ENCODE data around the gene TMEM129.

The TMEM129 gene

DNA sequence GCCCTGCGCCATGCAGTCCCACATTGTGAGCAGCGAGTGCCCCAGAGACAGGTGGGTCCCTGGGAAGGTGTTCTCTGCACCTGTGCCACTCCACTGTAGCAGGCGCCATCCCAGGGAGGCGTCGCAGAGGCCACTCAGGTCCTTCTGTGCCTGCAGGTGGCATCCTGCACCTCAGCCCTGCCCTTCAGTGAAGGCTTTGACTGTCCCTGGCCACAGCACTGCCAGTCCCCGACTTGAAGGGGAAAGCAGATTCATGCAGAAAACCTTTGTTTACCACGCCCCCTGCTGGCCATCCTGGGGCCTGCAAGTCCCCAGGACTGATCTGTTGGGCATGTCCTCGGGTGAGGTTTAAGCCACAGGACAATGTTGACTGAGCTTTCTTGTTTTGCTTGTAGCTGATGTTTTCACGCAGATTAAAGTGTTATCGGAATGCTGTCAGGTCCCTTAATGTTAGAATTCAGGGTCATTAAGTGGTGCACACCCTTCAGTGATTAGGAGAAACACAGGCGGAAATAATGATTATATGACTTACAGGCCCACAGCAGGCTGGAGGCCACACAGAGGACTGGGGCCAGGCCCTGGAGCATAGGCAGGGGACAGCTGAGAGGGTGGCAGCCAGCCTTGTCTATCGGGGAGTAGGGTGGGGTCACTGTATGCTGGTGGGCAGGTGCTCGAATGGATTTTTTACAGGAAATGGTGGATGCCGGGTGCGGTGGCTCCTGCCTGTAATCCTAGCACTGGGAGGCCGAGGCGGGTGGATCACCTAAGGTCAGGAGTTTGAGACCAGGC lies 5.2 kb upstream of the TMEM129 start:
- intact Hi-C loops (cut with DNase I): loop anchor here (1.0 kb wide), 2 partner anchors 33 to 370 kb away; no protein-coding TSS in a partner anchor
- peak; percentile 77 to 98 (median 94) for DNase-seq

DNA sequence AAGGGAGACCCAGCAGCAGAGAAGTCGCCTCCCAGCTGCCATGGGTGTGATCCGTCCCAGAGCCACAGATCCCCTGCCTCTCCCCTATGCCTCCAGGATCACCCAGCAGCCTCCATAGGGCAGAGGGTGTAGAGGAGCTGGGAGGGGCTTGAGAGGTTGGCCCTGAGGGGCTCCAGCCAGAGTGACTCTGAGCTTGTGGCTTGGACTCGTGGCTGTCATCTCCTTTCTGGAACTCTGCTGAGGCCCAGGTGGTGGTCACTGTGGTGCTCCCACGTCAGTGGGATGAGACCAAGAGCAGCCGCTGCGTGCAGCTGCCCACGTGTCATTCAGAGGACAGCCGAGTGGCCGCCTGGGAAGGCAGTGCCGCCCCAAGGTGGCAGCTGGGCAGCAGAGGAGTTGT lies 4.4 kb upstream of the TMEM129 start:
- intact Hi-C loops (cut with DNase I): no loop called here
- DNase-seq: peak in 3 of 10 donors; percentile 39 to 68 (median 44)

DNA sequence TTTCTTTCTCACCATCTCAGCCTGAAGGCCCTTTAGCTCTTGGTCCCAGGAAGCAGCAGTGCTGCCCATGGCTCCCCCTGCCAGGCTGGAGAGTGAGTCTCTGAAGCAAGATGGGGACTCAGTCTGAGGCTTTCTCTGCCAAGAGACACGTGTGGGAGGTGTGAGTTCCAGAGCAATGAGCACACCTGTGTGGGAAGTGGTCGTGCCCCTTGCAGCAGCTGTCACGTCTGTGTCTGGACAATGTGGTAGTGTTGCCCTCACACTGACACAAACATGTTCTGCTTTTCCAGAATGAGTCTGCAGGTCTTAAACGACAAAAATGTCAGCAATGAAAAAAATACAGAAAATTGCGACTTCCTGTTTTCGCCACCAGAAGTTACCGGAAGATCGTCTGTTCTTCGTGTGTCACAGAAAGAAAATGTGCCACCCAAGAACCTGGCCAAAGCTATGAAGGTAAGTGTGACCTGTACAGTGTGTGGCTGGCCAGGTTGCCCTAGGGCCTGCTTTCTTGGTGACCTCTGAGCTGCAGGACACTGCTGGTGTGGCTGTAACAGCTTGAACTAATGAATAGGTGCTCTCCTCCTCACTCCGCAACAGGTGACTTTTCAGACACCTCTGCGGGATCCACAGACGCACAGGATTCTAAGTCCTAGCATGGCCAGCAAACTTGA lies 2.1 kb upstream of the TMEM129 start:
- intact Hi-C loops (cut with DNase I): no loop called here
- peak in 4 of 10 donors; percentile 3 to 64 (median 56) for DNase-seq

DNA sequence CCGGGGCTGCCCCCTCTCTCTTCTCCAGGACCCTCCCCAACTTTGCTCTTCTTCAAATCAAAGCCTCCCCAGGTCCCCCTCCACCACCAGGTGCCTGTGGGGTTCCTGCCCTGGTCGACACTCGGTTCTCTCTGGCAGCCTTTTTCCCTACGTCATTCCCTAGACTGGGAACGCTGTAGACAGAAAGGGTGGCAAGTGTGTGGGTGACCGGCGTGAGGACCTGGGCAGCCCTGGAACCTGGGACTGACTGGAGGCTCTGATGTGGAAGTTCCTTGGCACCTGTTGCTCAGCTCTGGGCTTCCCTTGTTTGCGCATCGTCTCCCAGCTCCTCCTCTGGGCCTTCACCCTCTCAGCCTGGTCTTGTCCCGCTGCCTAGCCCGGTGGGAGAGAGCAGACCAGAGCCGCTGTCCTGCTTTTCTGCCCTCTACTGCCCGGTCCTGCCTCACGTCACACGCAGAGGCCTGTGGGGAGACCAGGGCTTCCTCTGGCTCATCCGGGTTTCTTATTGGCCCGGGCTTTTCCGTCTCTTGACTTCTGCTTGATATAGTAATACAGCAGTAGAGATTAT lies 1.5 kb upstream of the TMEM129 start:
- peak in 4 of 10 donors; percentile 7 to 67 (median 46) for DNase-seq
- intact Hi-C loops (cut with DNase I): no loop called here

DNA sequence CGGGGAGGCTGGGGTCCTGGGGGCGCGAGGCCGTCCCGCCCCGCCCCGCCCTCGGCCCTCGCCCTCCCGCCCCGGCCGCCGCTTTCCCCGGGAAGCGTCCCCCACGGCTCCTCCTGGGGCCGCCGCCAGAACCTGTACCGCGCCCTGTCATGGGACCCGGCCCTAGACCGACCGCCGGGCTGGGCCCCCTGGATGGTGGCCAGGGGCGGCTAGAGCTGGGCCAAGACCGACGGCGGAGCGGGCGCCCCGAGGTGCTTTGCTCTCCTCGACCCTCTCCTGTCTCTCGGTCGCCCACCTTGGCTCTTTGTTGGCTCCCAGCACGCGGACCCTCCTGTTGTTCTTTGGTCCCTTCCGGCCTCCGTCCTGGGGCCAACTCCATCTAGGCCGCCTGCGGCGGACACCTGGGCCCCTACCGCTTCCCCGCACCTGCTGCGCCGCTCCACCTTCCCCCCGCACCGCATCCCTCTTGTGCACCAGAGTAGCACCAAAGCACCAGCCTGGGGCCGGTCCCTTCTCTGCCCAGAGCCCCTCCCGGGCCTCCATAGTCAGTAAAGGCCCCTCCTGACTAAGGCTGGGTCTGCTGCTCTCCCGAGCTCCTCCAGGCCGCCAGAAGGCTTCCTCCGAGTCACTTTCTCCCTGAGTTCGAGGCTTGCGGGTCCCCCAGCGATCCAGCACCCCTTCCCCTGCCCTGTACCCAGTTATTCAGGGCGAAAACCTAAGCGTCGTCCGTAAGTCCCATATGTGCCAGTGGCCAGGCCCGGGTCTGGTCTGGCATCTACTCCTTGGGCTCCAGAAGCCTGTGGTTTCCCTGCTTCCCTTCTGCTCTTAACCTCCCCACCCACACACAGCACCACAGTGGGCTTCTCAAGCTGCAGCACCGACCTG lies 785 bp upstream of the TMEM129 start:
- intact Hi-C loops (cut with DNase I): no loop called here
- DNase-seq: peak in 4 of 10 donors; percentile 9 to 88 (median 74)

DNA sequence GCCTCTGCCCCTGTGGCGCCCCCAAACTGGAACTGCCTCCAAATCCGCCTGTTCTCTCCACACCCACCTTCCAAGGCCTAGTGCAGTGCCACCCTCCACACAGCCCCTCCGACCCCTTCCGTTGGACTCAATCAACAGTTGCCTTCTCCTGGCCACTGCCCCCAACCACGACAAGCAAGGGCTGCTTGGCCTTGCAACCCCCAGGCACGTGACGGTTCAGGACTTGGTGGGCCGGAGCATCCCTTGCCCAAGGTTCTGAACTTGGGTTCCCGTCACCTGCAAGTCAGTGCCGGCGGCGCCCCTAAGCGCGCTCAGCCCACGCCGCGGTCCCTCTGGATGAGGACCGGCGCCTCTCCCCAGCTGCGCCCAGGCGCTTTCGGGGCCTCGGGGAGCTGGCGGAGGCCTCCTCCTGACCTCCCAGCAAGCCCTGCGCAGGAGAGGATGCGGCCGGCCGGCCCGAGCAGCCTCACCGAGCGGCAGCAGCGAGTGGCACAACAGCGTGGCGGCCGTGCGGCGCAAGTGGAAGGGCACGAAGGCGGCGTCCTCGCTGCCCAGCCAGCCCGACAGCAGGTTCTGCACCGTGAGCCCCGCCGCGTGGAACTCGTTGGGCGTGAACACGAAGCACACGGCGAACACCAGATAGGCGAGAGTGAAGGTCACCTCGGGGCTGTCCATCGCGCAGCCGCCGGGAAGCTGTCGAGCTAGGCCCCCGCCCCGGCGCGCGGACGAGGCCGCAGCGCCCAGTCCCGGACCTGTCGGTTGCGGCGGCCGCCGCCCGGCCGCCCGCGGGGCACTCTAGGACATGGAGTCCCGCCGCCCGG lies 750 bp downstream of the TMEM129 start:
- DNase-seq: peak in 9 of 10 donors; percentile 29 to 92 (median 49)
- intact Hi-C loops (cut with DNase I): no loop called here

DNA sequence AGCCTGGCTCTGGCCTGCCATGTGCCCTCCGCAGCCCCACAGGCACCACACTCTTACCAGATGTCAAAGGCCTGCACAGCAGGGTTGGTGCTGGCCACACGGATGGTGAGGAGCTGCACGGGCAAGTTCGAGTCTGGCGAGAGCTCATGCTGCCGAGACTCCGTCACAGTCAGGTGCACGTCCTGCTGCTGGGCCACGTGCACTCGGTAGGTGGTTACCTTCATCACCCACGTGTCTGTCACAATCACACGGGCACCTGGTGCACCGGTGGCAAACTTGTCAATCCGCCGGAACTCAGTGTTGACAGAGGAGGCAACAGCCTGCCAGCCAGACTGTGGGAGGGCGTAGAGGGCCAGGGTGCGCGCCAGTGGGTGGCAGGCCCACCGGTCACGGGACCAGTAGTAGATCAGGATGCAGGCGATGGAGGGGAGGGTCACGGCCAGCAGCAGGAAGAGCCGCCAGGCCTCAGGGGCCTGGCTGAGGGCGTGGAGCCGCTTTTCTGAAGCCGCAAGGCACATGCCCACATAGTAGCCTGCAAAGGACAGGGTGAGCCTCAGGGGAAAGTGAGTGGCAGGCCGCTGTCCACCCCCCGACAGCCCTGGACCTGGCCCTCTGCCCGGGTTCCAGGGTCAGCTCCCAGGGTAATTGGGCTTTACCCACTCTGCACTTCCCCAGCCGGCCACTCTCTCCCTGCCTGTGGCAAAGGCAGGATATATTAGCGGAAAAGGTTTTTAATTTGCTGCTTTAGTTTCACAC lies 2.9 kb downstream of the TMEM129 start:
- peak in 3 of 10 donors; percentile 57 to 73 (median 71) for DNase-seq
- intact Hi-C loops (cut with DNase I): loop anchor here (5.0 kb wide), 1 partner anchor 139 kb away; the partner anchor contains the start of gene LETM1

DNA sequence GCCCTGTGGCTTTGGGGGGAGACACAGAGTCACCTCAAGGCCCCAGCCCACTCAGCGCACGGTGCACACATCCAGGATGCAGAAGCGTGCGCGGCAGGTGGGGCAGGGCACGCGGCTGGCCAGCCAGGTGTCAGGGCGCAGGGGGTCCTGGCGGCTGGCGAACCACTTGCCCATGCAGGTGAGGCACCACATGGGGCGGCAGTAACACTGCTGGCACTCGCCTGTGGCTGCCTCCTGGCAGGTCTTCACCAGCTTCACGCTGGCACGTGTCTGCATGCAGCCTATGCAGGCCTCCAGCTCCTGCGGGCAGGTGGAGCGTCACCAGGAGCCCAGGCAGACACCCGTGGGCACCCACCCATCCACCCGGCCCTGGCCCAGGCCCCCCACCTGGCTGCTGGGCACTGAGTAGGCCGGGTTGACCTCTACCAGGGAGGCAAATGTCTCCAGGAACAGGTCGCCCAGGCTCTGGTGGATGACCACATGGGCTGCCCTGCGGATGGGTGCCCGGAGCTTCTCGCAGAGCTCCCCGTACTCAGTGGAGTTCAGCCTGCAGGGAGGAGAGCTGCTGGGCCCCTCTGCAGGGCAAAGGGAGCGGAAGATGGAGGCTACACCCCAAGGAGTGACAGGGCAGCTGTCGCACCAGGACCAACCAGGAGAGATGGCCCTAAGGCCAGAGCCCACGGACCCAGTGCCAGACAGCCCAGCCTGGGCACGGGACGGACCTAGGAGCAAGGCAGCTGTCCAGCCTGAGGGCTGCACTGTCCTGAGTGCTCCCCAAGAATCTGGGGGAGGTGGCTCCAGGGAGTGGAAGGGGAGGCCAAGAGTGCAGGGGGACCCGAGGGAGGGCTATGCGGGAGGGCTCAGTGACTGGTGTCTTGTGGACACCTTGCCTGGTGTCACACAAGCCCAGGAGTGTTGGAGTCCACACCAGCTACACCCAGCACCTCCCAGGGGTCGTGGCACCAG lies 3.7 kb downstream of the TMEM129 start:
- DNase-seq: peak in 3 of 10 donors; percentile 35 to 69 (median 68)
- intact Hi-C loops (cut with DNase I): loop anchor here (5.0 kb wide), 1 partner anchor 140 kb away; the partner anchor contains the start of gene LETM1

DNA sequence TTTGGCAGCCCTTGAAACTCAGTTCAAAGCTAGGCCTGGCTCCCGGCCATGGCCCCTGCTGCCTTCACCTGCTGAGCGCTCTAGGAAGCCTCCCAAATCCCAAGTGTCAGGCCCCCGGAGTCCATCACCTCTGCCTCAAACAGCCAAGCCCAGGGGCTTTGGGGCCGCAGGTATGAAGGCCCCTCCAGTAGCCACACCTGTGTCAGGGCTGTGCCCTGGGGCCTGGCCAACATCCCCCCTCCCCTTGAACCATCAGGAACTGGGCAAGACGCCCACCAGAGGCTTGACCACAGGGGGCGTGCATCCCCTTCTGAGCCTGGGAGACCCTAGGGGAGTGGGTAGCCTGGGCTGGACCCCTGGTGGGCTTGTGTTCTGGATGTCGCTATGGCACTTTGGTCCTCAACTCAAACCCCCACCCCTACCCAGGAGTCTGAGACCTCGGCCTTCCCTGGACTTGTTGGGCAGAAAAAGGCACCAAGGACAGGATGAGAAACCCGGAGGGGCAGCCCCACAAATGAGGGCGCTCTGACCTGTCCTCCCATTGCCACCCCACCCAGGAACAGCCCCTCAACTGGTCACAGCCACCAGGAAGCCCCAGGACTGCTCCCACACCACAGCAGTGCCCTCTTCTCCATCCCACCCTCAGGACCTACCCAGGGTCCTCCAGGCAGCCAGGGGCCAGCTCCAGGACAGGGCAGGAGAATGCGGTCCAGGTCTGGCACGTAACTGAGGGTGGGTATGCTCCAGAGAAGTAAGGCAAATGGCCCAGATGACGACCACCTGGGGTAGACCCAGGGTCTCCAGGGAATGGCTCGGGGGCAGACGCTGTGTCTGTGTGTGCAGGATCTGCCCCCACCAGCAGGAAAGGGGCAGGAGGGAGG lies 4.8 kb downstream of the TMEM129 start:
- intact Hi-C loops (cut with DNase I): loop anchor here (5.0 kb wide), 1 partner anchor 141 kb away; the partner anchor contains the start of gene LETM1
- peak in 3 of 10 donors; percentile 49 to 63 (median 59) for DNase-seq

DNA sequence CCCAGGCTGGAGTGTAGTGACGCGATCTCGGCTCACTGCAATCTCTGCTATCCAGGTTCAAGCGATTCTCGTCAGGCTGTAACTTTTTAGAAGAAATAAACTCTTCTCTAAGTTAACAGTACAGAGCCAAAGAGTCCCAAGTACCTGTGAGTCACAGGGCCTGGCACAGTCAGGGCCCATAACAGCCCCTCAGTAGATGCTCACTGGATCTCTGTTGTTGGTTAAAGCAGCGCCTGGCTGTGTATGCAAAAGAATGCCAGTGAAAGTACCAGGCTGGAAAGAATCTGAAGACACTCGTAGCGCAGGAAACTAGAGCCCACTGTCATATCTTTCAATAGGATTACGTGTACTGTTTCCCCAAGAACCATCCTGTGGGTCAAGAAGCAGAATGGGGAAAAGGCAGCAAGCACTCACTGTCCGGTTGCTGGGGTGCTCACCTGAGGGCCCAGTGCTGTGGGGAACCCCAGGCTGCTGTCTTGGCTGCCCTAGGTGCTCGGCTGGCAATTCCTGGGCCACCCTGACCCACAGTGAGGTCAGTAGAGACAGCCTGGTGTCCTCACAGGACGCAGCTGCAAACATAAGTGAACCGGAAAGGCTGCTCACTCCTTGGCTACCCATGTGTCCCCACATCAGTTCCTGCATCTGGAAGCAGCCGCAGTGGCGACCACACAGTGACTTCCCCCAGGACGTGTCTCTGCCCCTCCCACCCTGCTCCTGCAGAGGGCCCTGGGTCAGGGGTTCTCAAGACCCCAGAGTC lies 5.9 kb downstream of the TMEM129 start:
- intact Hi-C loops (cut with DNase I): loop anchor here (5.0 kb wide), 1 partner anchor 142 kb away; the partner anchor contains the start of gene LETM1
- peak in 2 of 10 donors; percentile 53 to 58 for DNase-seq

DNA sequence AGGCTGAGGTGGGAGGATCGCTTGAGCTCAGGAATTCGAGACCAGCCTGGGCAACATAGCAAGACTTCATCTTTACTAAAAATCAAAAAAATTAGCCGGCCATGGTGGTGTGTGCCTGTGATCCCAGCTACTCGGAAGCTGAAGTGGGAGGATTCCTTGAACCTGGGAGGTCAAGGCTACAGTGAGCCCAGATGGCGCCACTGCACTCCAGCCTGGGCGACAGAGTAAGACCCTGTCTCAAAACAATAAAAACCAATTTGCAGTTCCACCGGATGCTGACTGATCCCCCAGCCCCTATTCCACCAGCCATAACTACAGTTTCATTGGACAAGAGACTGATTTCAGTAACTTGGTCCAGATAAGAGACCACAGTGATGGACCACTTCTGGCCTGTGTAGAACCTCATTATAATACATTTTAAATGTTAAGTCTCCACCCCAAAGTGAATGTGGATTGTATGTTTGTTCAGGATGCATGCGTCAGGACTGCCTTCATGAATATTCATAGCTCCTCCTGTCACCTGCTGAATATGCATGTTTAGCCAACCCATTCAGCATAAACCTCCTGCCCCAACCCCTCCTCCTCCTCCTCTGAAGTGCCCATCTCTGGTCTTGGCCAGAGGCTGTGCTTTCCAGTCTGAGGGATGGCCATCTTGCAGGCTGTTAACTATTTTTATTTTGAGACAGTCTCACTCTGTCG lies 6.7 kb downstream of the TMEM129 start:
- DNase-seq: peak in 1 of 10 donors; percentile 62
- intact Hi-C loops (cut with DNase I): loop anchor here (5.0 kb wide), 1 partner anchor 143 kb away; the partner anchor contains the start of gene LETM1

DNA sequence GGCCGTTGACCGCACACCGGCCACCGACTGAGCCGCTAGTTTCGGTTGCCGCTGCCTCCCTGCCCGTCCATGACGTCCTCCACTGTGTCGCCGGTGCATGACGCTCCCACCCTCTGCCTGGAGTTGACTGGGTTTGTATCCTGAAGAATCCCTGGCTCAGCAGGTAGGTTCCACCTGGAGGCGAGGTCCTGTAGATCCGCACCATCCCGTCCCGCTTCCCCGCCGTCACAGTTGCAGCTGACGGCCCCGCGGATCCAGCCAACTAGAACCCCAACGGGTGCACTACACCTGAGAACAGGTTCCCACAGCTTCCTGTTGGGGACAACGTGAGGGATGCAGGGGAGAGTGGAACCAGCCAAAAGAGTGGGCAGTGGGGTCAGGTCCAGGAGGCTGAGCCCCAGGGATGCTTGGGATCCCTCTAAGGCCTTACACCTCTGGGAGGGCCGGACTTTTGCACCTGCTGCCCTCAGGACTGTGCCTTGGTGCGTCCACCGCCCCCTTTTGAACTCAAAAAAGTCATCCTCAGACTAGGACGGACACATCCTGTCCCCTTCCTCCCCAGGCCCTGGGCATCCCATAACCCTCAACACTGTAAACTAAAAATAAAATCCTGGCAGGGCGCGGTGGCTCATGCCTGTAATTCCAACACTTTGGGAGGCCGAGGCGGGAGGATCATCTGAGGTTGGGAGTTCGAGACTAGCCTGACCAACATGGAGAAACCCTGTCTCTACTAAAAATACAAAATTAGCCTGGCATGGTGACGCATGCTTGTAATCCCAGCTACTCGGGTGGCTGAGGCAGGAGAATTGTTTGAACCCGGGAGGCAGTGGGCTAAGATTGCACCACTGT lies 7.9 kb downstream of the TMEM129 start:
- intact Hi-C loops (cut with DNase I): no loop called here
- DNase-seq: peak in 3 of 10 donors; percentile 39 to 74 (median 55)

DNA sequence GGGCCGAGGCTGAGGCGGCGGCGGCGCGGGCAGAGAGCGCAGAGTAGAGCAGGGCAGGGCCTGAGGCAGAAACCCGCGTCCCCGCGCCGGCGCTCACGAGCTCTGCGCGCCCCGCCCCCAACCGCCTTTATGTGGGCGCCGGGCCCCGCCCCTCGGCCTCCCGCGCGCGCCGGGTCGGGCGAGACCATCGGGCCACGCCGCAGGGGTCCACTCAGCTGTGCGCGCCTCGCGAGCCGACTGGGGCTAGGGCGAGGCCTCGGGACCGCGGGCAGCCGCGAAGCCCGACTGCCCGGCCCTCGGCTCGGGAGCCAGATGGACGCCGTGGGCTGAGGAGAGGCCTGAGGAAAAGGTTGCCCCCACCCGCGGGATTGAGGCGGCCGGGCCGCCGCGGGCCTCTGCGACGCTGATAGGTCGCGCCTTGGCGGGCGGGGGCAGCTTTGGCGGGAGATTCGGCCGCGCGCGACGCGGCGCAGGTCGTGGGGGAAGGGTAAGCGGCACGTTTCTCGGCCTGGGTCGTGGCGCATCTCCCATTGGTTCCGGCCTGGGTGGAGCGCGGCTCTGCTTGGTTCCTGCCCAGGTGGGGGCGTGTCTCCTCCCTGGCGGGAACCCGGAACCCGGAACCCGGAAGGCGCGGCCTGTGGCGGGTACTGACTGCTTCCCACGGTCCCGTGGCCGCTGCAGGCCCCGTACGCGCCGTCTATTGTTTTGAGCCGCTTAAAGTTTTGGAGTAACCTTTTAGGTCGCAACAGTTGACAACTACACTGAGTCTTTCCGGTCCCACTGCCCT lies 8.7 kb downstream of the TMEM129 start, which contains the start of gene SLBP:
Gene SLBP, minus strand, starts transcription at position 104 of the 787 bp plus-strand sequence. CDS start 131 bp downstream, outside the sequence.
- peak; percentile 78 to 98 (median 86) for DNase-seq
- intact Hi-C loops (cut with DNase I): no loop called here

All from posterior cingulate gyrus (tissue), 11 donors.